TTC549 (cell line): ENCODE measurements around the gene MAST3.
"Not testable (repeated sequence)": the region's sequence is repeated elsewhere in the genome, so short reads cannot be mapped to it uniquely, and the experiment has no call there.

ENCODE experiments used
- FAIRE-seq: peaks from 2 replicates; lab custom pipeline; 2012; peaks lifted over from hg19 to GRCh38; lab: Jason Lieb, UNC

MAST3 gene

GRCh38 chr19:18089096-18089541 is 8.5 kb upstream of the MAST3 start:
- FAIRE-seq: not testable (repeated sequence)

- FAIRE-seq: no peak
Observed at GRCh38 chr19:18089726-18090125, 7.9 kb upstream of the MAST3 start.

GRCh38 chr19:18090545-18091216 is 6.9 kb upstream of the MAST3 start:
- no peak for FAIRE-seq

- no peak for FAIRE-seq
Observed at GRCh38 chr19:18091217-18091608, 6.4 kb upstream of the MAST3 start.

GRCh38 chr19:18093439-18094161 is 4.0 kb upstream of the MAST3 start:
- no peak for FAIRE-seq

GRCh38 chr19:18096258-18096657 is 1.3 kb upstream of the MAST3 start:
- no peak for FAIRE-seq

- FAIRE-seq: no peak
Observed at GRCh38 chr19:18097993-18098890, 664 bp downstream of the MAST3 start.

- no peak for FAIRE-seq
Observed at GRCh38 chr19:18098891-18099622, 1.5 kb downstream of the MAST3 start.

- no peak for FAIRE-seq
Observed at GRCh38 chr19:18099623-18099995, 2.0 kb downstream of the MAST3 start.

- FAIRE-seq: no peak
Observed at GRCh38 chr19:18100710-18101109, 3.1 kb downstream of the MAST3 start.

- FAIRE-seq: no peak
Observed at GRCh38 chr19:18101268-18101667, 3.7 kb downstream of the MAST3 start.

- no peak for FAIRE-seq
Observed at GRCh38 chr19:18102916-18103542, 5.5 kb downstream of the MAST3 start.

- no peak for FAIRE-seq
Observed at GRCh38 chr19:18104793-18105131, 7.2 kb downstream of the MAST3 start.

GRCh38 chr19:18105259-18105658 is 7.7 kb downstream of the MAST3 start:
- FAIRE-seq: not testable (repeated sequence)

- FAIRE-seq: no peak
Observed at GRCh38 chr19:18107235-18107634, 9.7 kb downstream of the MAST3 start.

GRCh38 chr19:18108897-18109296 is 11.3 kb downstream of the MAST3 start:
- FAIRE-seq: no peak

- no peak for FAIRE-seq
Observed at GRCh38 chr19:18109341-18109732, 11.8 kb downstream of the MAST3 start.

- no peak for FAIRE-seq
Observed at GRCh38 chr19:18109733-18110608, 12.4 kb downstream of the MAST3 start.

- FAIRE-seq: no peak
Observed at GRCh38 chr19:18110609-18111232, 13.1 kb downstream of the MAST3 start.

GRCh38 chr19:18112989-18113478 is 15.5 kb downstream of the MAST3 start:
- FAIRE-seq: peak; percentile 34
